AG10803 (cell line): ENCODE data around the gene KRT73.

Experiments
- DNase-seq: peaks from one replicate; pipeline ENCODE4 v3.0.0; 2010; ENCODE audit warnings: low read depth
- H3K4me3 ChIP-seq: 2 replicates; pipeline ENCODE4 v1.5.1; 2011; ENCODE audit warnings: mild to moderate bottlenecking, low read length, control low read depth
- CTCF ChIP-seq: conservative IDR thresholded peaks from 2 replicates; pipeline ENCODE4 v1.5.1; 2011; ENCODE audit warnings: mild to moderate bottlenecking, low read length, control low read depth, inconsistent platforms

The KRT73 gene

GRCh38 chr12:52607314-52607713, 11.0 kb downstream of the KRT73 start:
- DNase-seq, result no peak
- H3K4me3 ChIP-seq, result no peak overlapping the region
- TF ChIP-seq CTCF, result no peak

- H3K4me3 ChIP-seq, result no peak overlapping the region
- no peak for DNase-seq
- TF ChIP-seq CTCF, result no peak
These were observed 11.7 kb downstream of the KRT73 start for GRCh38 chr12:52606581-52607218.

- no peak overlapping the region for H3K4me3 ChIP-seq
- no peak for TF ChIP-seq CTCF
- no peak for DNase-seq
These were observed 12.3 kb downstream of the KRT73 start for GRCh38 chr12:52606096-52606495.

- H3K4me3 ChIP-seq, result no peak overlapping the region
- DNase-seq, result no peak
- TF ChIP-seq CTCF, result no peak
These were observed 12.8 kb downstream of the KRT73 start for GRCh38 chr12:52605542-52605941.

- no peak for DNase-seq
- no peak for TF ChIP-seq CTCF
These were observed 13.5 kb downstream of the KRT73 start for GRCh38 chr12:52604859-52605258.

GRCh38 chr12:52603314-52603713, 15.0 kb downstream of the KRT73 start:
- H3K4me3 ChIP-seq, result no peak overlapping the region
- DNase-seq, result peak; percentile 2
- no peak for TF ChIP-seq CTCF

More at GRCh38 chr12:52604859-52605258, 13.5 kb downstream of the KRT73 start:
- no peak overlapping the region for H3K4me3 ChIP-seq

- DNase-seq, result no peak
- no peak for TF ChIP-seq CTCF
These were observed 15.8 kb downstream of the KRT73 start for GRCh38 chr12:52602552-52602951.

More at GRCh38 chr12:52602552-52602951, 15.8 kb downstream of the KRT73 start:
- H3K4me3 ChIP-seq, result no peak overlapping the region
